Central memory CD4-positive, alpha-beta T cell (primary cell): ENCODE measurements around the gene SIX2.
A peak's percentile ranks its signal among the peaks of the same experiment; 100 is the strongest.

Source experiments
- DNase-seq: peaks from one replicate; pipeline ENCODE4 v3.0.0; 2022

SIX2 gene

GRCh38 chr2:45000921-45001868 lies 8.1 kb downstream of the SIX2 start:
- no peak for DNase-seq

GRCh38 chr2:45000341-45000901 lies 8.8 kb downstream of the SIX2 start:
- DNase-seq = no peak

DNA sequence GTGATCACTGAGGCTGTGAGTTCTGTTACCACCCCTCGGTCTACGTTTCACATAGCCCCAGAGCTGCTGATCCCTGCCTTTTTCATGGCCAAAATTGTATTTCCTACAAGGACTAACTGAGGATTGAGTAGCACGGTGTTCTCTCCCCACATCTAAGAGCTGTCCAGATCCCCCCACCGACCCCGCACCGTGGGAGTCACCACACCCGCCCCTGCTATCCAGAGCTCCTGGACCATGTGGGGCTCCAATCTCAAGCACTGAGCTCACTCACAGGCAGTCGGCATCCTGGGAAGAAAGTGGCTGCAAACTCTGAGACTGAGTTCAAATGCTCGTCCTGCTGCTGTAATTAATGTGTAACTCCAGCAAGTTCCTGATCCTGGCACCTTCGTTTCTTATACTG lies 9.7 kb downstream of the SIX2 start:
- no peak for DNase-seq

DNA sequence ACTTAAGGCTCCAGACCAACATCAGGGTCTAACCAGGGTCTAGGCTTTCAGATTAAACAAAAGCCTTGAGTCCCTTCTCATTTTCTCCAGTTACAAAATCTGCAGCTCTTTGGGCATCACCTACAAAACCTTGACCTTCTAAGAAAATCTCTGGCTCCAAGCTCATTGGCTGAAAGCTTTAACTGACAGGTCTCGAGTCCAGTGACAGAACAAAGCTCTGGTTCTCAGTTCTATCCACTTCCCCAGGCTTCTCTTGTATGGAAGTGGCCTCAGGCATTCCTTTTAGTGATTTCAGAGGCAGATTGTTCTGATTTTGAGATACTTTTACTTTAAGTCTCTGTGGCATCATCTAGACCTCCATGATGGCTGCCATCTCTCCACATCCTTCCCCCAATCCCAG lies 11.3 kb downstream of the SIX2 start:
- DNase-seq = no peak

- DNase-seq = no peak
Measured at GRCh38 chr2:44996356-44996755, 12.9 kb downstream of the SIX2 start.

- DNase-seq = no peak
Measured at GRCh38 chr2:44994377-44994776, 14.9 kb downstream of the SIX2 start.

DNA sequence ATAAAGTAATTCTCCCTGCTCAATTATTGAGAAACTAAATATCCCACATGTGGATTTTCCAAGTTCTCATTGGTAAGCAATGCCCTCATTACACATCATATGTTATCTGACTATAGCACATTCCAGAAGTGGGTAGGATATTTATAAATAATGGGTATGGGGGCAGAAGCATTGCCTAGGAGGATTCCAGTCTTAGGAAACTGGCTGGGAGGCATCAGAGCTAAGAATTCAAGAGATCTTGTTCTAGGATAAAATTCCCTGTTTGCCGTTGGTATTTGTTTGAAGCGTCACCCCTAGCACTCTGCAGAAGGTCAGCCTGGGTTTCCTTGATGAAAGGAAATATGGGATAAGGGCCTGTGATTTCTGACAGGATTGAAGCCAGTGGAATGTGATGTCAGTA lies 20.1 kb downstream of the SIX2 start:
- DNase-seq = no peak

- no peak for DNase-seq
Measured at GRCh38 chr2:44983836-44984604, 25.2 kb downstream of the SIX2 start.

DNA sequence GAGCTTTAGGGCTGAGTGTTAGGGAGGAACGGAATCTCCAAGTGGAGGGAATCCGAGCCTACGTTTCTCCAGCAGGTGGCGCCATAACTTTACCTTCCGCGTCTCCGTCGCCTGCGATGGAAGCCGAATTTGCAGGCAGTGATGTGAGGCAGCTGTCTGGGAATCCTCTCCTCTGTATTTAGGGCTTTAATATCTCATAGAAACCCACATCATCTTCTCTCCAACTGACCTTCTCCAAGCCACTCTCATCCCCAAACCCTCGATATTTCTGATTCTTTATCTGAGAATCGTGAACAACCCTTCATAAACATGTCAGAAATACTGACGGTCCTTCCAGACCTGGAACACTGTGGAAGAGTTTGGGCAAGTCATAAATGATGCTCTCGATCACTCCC lies 27.5 kb downstream of the SIX2 start:
- DNase-seq = peak; percentile 40

DNA sequence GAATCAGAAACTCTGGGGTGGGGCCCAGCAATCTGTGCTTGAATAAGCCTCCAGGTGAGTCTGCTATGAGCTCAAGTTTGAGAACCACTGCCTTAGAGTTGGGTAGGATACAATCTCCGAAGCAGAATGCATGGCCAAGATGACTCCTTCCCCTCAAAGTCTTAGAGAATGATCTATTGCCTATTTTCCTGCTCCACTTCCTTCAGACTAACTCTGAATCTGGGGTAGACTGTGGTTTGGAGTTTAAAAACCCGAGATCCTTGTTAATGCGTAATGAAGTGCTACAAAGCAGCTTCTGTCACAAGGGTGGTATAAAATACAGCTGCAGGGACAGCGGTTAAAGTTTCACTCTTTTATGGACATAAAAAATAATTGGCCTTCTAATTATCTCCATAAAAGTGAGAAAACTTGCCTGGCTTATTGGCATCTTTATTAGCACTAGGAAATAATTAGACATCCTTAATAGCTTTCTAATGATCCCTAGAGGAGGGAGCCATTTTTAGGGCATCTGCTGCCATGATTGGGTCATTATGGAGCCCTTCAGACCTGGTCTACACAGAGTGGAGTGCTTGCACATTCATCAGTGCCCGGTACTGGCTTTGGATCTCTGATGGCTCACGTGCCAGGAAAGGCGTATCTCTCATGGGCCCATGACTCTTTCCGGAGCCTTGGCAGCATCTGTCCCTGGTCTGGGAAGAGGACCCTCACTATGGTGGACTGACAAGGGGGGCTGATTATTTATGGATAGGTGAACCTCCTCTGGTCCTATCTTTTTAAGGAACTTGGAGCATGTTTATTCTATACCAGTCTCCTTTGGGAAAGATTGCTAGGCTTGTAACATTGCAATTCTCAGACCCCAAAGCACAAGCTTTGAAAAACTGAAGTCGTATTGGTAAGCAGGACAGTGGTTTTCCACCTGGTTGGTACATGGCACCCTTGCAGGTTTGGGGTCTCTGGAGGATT lies 28.2 kb downstream of the SIX2 start:
- no peak for DNase-seq

DNA sequence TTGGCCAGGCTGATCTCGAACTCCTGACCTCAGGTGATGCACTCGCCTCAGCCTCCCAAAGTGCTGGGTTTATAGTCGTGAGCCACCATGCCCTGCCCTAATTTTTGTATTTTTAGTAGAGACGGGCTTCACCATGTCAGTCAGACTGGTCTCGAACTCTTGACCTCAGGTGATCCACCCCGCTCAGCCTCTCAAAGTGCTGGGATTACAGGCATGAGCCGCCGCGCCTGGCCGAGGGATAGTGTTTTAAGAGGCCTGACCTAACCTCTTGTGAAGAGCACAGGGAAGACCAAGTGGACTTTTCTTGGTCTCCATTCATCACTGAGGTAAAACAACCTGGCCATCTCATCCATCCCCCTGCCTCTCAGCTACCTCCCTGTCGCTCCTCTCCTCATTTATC lies 29.7 kb downstream of the SIX2 start:
- no peak for DNase-seq

DNA sequence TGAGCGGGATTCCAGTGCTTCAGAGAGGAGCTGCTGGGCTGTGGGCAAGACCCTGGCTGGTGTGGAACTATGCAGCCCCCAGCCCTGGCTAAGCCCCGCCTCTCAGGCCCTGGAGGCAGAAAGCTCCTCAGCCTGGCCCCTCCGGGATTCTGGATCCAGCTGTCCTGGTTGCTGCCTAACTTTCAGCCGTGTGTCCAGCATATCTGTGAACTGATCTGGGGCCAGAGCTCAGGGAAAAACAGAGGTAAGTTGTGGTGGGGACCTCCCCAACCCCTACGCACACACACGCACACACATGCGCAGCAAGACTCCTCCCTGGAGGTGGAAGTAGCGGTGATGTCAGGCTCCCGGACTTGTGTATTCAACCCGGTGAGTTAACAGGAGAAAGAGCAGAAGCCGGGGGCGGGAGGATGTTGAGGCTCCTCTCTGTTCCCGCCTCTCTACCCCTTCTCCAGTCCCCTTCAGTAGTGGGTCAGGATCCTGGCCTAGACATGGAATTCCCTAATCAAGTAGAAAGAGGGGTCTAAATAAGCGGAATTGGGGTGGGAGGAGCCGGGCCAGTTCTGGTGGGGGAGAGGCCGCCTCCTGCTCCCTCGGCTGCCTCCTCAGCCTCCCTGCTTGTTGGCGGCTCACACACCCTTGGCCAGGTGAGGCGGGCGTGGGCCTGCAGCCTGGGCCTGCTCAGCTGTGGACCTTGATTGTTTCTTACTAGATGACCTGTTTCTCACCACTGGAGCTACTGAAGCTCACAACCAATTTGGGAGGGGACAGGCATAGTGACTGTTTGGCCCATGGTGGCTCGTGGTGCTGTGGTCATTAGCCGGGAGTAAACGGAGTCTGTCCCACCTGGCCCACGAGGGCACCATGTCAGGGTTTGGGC lies 33.4 kb downstream of the SIX2 start:
- DNase-seq = no peak

- no peak for DNase-seq
Measured at GRCh38 chr2:44974064-44974715, 35.1 kb downstream of the SIX2 start.

- no peak for DNase-seq
Measured at GRCh38 chr2:44972771-44973535, 36.3 kb downstream of the SIX2 start.

DNA sequence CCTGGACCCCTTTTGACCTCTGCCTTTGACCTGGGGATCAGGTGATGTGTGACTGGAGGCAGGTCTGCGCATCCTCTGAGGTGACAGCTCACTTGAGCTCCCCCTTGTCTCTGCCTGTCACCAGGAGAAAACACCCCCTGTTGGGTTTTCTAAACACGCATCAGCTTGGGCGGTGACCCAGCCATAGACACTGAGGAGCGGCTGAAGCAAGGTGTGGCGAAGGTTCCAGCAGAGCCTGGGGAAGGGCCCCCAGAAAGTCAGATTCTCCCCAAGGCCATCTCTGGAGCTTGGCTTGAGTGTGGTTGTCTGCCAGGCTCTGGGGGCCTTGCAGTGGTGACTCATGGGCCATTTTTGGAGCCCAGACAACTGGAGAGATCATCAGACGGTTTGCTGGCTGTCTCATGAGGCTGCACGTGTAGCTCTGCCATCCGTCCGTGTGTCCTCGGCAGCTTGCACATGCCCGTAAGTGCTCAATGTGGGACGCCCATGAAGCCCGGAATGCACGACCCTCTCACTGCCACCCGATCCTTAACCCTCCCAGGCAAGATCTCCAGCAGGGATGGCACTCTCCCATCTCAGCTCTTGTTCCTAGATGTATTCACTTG lies 38.3 kb downstream of the SIX2 start:
- DNase-seq = no peak

DNA sequence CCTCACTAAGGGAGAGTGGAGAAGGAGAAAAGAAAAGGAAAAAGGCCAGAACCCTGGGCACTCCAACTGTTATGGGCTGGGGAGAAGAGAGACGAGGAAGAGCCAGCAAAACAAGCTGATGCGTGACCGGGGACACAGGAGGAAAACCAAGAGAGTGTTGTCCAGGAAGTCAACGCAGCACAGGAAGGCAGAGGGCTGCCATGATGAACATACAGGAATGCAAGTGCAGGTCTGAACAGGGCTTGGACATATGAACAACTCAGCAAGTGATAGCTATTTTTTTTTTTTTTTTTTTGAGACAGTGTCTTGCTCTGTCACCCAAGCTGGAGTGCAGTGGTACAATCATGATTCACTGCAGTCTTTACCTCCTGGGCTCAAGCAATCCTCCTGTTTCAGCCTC lies 39.3 kb downstream of the SIX2 start:
- DNase-seq = no peak

GRCh38 chr2:44967727-44968432 lies 41.4 kb downstream of the SIX2 start:
- DNase-seq = no peak

DNA sequence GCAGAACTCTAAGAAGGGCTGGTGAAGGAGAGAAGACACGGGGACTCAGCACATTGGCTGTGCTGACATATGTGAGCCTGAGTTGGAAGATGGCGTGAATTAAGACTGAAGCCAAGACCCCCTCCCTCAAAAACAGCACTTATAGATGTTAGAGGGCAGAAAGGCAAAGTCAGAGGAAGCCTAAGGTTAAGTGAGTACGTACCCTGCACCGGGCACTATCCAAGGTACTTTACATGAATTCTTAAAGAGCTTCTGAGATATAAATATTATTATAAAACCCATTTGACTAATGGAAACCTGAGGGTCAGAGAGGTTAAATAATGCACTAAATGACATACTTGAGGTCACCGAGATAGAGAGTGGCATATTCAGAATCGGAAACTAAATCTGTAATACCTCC lies 42.2 kb downstream of the SIX2 start:
- DNase-seq = no peak

DNA sequence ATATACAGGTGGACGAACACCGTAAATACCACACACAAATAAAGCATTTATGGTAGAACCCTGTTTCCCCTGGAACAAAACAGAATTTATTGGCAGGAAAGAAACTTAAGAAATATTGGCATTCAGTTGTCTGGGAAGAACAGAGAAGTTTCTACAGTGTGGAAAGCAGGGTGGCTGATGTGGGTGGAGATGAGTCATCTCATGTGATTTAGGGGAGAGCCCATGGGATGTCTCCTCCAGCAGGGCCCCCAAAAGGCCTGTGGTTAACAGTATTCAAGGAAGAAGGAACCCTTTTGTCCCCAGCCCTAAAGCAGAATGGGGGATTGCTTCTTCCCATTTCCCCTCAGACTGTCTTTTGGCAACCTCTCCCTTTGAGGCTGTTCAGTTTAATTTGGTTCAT lies 43.6 kb downstream of the SIX2 start:
- DNase-seq = no peak
